GM18505 (cell line): ENCODE data around the gene KSR2.

Experiments used
- ATAC-seq: cut with Tn5 transposase; IDR thresholded peaks from one replicate; pipeline ENCODE4 v1.9.1; 2021; ENCODE audit not compliant: unreplicated experiment
- POLR2A ChIP-seq: IDR thresholded peaks from 4 replicates; pipeline ENCODE4 v1.6.1; 2011; ENCODE audit warnings: borderline replicate concordance; ENCODE audit not compliant: insufficient read depth, insufficient read length; ENCODE audit errors: extremely low read depth

The KSR2 gene

GRCh38 chr12:117845271-117845904, 123.4 kb downstream of the KSR2 start:
- no peak for TF ChIP-seq POLR2A
- no peak for ATAC-seq

- ATAC-seq = no peak
- no peak for TF ChIP-seq POLR2A
These were observed 124.5 kb downstream of the KSR2 start for GRCh38 chr12:117844114-117844830.

- no peak for ATAC-seq
- no peak for TF ChIP-seq POLR2A
These were observed 126.2 kb downstream of the KSR2 start for GRCh38 chr12:117842630-117843029.

- no peak for TF ChIP-seq POLR2A
- ATAC-seq = no peak
These were observed 126.6 kb downstream of the KSR2 start for GRCh38 chr12:117842220-117842619.

DNA sequence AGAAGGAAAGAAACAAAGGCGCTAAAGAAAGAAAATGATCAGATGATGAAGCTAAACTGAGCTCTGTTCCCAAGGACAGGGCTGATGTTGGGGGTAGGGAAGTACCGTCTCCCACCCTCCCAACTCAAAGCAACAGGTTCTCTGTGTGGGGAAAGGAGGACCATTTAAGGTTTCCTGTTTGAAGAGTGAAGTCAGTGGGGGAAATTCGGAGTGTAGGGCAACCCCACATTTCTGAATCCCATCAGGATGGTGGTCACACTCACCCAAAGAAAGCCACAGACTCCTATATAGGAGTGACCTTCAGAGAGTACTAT, 131.1 kb downstream of the KSR2 start:
- no peak for TF ChIP-seq POLR2A
- ATAC-seq = no peak

DNA sequence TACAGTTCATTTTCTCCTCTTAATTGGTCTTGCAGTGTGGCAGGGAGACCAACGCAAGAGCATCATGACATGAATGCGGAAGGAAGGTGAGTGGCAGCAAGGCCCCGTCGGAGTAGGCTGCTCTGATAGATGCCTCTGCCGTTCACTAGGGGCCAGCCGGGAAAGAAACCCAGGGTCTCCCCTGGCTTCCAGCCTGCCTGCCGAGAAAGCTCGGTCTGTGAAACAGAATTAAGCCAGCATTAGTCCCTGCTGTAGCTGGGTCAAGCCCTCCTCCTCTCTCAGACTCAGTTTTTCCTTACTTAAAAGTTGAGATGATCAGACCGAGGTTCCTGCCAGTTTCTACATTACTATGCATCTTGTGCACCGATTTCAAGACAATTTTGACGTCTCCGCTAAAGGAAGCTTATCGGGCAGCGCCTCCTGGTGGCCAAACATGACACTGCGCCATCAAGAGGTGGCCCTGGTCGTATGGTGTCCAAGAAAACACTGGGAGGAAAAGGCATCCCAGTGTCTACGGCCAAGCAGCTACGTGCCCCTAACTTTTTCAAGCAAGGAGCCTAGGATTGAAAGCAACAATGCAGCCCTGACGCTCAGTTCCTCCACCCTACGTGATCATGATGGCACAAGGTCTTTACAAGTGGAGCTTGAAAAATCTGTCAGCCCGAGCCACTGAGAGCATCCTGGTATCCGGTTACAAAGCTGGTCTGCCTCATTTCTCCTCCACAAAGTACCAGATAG, 131.6 kb downstream of the KSR2 start:
- ATAC-seq = no peak
- no peak for TF ChIP-seq POLR2A

DNA sequence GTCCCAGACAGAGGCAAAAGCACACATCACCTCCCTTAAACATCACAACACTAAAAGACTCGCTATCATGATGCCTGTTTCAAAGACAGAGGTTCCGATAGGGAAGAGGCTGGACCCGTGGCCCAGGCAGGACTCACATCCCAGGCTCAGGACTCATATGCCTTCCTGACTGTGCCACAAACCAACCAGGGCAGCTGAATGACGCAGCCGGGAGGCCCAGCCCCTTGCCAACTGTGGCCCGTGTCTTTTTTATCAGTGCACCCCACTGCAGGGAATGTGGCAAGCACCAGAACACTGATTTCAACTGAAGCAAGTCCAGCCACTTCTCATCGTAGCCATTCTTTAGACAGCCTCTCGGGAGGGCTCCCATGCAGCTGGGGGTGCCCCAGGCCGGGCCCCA, 132.3 kb downstream of the KSR2 start:
- TF ChIP-seq POLR2A = no peak
- ATAC-seq = no peak

GRCh38 chr12:117835156-117835555, 133.6 kb downstream of the KSR2 start:
- ATAC-seq = no peak
- no peak for TF ChIP-seq POLR2A

GRCh38 chr12:117832459-117833457, 136.0 kb downstream of the KSR2 start:
- no peak for ATAC-seq
- no peak for TF ChIP-seq POLR2A

GRCh38 chr12:117830471-117830870, 138.3 kb downstream of the KSR2 start:
- no peak for TF ChIP-seq POLR2A
- ATAC-seq = no peak

- TF ChIP-seq POLR2A = no peak
- ATAC-seq = no peak
These were observed 139.7 kb downstream of the KSR2 start for GRCh38 chr12:117829108-117829507.

GRCh38 chr12:117827660-117828059, 141.1 kb downstream of the KSR2 start:
- TF ChIP-seq POLR2A = no peak
- no peak for ATAC-seq

DNA sequence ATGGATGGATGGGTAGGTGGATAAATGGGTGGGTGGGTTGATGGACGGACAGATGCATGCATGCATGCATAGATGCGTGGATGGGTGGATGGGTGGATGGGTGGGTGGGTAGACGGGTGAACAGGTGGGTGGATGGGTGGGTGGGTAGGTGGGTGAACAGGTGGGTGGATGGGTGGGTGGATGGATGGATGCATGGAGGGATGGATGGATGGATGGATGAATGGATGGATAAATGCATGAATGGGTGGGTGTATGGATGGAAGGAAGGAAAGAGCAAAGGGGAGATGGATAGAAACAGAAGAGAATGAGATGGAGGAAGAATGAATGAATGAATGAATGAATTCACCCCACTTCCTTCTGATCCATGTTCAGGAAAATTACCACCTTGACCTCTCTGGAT, 143.0 kb downstream of the KSR2 start:
- no peak for ATAC-seq
- TF ChIP-seq POLR2A = no peak

DNA sequence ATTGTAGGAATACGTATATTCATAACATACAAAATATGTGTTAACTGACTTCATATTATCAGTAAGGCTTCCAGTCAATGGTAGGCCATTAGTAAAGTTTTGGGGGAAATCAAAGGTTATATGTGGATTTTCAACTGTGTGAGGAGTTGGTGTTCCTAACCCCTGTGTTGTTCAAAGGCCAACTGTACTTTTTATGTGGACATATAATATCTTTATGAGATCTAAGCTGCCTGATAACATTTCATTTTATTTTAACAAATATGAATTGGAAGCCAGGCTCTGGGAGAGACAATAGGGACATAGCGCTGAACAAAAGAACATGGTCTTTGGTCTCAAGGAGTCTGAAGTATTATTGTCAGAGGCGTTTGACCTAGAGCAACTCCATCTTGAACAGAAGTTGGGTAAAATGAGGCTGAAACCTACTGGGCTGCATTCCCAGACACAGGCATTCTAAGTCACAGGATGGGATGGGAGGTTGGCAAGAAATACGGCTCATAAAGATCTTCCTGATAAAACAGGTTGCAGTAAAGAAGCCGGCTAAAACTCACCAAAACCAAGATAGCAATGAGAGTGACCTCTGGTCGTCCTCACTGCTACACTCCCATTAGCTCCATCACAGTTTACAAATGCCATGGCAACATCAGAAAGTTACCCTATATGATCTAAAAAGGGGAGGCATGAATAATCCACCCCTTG, 147.2 kb downstream of the KSR2 start:
- no peak for ATAC-seq
- TF ChIP-seq POLR2A = no peak
